CD4-positive, alpha-beta T cell treated with Interleukin-15 for 4 hours (primary cell): ENCODE results near the gene CMTM8.
A peak's percentile ranks its signal among the peaks of the same experiment; 100 is the strongest.
"Not testable (repeated sequence)": the region's sequence is repeated elsewhere in the genome, so short reads cannot be mapped to it uniquely, and the experiment has no call there.

Experiments used
- DNase-seq: peaks from one replicate; pipeline ENCODE4 v3.0.0-alpha.2; 2020; ENCODE audit warnings: low spot score

CMTM8 gene

DNA sequence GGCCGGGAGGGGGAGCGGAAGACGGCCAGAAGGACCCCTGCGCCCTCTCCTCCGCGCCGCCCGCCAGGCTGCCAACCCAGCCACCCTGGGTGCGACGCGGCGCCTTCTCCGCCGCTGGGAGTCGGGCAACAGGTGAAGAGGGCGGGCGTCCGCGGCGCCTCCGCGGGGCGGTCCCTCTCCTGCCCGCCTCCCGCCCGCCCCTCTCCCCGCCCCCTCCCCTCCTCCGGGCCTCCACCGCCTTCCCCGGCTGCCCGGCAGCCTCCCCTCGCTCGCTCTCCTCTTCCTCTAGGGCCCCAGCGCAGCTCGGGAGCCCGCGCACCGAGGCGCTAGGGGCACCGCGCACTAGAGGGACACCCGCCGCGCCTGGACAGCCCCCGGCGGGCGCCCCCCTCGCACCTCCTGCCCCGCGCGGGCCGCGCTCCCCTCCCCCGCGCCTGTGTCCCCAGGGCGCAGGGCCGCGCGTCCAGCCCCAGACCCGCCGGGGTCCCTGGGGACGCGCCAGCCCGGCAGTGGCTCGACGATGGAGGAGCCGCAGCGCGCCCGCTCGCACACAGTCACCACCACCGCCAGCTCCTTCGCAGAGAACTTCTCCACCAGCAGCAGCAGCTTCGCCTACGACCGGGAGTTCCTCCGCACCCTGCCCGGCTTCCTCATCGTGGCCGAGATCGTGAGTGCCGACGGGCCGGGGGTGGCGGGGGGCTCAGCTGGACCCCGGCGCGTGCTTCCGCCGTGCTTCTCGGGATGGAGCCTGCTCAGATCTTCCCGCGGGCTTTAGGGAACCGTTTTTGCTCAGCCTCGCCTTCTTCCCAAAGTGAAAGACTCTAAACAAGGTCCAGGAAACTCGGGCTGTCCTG lies at the start of gene CMTM8:
Gene CMTM8 (plus strand): TSS at position 228 of the 854 bp plus-strand sequence. CDS start 293 bp downstream, at position 521.
- peak; percentile 63 for DNase-seq

GRCh38 chr3:32189693-32190092 lies 48.8 kb upstream of the CMTM8 start:
- DNase-seq, result no peak

- not testable (repeated sequence) for DNase-seq
Observed at GRCh38 chr3:32190556-32190955, 47.9 kb upstream of the CMTM8 start.

DNA sequence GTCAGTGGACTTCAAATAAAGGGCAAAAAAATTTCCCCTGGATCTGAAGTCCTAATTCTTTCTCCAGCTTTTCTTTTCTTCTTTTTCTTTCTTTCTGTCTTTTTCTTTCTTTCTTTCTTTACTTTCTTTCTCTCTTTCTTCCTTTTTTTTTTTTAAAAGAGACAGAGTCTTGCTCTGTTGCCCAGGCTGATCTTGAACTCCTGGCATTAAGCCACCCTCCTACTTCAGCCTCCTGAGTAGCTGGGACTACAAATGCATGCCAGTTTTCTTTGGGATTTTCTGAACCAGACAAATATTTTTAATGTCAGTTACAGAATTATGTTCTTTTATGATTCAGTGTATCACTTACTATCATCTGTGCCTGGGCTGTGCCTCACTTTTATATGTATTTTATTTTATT lies 45.4 kb upstream of the CMTM8 start:
- DNase-seq, result no peak

- no peak for DNase-seq
Observed at GRCh38 chr3:32194653-32195052, 43.8 kb upstream of the CMTM8 start.

GRCh38 chr3:32195995-32196540 lies 42.4 kb upstream of the CMTM8 start:
- no peak for DNase-seq

- DNase-seq, result no peak
Observed at GRCh38 chr3:32197991-32198390, 40.5 kb upstream of the CMTM8 start.

- DNase-seq, result no peak
Observed at GRCh38 chr3:32198714-32199113, 39.8 kb upstream of the CMTM8 start.

- DNase-seq, result no peak
Observed at GRCh38 chr3:32200490-32200889, 38.0 kb upstream of the CMTM8 start.

DNA sequence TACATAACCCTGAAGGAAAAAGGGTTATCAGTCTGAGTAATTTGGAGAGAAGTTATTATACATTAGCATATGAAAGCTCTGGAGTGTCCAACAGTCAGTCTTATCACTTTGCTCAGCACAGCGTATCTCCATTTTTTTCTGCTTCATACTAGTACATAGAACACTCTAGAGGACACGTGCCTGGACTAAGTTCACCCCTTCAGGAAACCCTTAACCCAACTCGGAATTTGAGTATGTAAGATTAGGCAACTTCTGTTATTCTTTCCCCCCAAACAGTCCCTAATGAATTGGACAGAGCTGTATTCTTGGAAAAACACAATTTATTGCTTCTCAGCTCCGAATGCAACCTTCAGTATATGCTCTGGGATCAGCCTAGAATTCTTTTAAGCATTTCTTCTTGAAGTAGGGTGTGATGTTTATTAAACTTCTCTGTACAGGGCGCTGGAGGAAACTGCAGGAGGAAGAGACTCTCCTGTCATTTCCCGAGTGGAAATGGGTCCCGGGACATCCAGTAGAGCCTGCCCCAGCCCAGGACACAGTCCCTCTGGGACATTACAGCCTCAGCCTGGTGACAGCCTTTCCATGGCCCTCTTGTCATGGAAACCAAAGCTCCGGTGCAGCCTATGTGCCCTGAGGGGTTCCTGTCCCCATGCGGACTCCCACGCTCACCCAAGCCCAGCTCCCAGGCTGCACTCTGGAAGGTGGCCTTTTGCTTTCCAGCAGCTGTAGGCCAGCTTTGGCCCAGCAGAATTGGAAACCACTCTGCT lies 37.3 kb upstream of the CMTM8 start:
- no peak for DNase-seq

DNA sequence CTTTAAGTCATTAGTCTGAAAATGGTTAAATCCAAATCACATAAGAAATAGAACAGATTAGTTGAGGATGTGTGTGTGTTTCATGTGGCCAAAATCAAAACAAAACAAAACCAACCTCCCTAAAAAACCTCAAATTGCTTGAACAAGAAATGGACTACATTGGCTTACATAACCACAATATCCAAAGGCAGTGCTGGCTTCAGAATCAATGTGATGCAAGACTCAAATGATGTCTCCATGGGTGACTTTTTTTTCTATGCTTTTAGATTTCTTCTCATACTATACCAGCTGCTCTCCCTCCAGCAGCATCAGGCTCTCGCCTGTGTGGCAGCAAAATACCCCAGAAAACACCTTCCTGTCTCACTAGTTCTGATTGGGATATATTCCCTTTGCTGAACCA lies 36.0 kb upstream of the CMTM8 start:
- DNase-seq, result no peak

DNA sequence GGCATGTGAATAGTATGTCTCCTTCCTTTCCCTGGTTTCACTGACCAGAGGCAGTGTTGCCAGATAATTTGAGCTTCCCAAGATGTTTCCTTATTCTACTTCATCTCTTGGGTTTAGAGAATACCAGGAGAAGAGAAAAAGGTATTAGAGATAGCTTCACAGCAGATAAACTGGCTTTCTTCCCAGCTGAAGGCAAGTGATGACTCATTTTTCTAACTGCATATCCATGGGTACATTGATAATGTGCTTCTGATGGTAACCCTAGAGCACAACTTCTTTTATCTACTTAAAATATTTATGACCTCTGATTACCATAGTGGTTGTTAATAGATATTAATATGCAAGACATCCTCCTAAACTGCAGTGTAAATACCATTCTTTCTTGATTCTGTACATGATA lies 34.6 kb upstream of the CMTM8 start:
- DNase-seq, result no peak

DNA sequence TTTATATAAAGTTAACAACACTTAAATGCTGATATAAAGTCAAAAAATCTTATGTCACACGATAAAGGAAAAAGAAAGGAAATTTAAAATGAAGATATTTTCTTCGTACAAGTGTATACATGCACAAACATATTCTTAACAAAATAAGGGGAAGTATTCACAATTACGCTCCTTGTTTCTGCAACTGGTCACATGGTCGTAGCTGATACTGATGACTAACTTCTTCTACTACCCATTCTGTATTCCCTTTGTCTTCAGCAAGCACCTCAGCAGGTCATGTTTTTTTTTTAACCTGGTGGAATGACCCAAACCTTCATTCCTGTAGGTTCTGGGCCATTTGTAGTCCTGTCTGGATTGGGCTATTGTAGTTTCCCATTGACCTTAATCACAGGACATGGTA lies 30.0 kb upstream of the CMTM8 start:
- DNase-seq, result no peak

- no peak for DNase-seq
Observed at GRCh38 chr3:32215185-32215584, 23.3 kb upstream of the CMTM8 start.

GRCh38 chr3:32216172-32216783 lies 22.2 kb upstream of the CMTM8 start:
- no peak for DNase-seq

- DNase-seq, result no peak
Observed at GRCh38 chr3:32217339-32217738, 21.1 kb upstream of the CMTM8 start.

GRCh38 chr3:32219537-32219936 lies 18.9 kb upstream of the CMTM8 start:
- DNase-seq, result no peak

DNA sequence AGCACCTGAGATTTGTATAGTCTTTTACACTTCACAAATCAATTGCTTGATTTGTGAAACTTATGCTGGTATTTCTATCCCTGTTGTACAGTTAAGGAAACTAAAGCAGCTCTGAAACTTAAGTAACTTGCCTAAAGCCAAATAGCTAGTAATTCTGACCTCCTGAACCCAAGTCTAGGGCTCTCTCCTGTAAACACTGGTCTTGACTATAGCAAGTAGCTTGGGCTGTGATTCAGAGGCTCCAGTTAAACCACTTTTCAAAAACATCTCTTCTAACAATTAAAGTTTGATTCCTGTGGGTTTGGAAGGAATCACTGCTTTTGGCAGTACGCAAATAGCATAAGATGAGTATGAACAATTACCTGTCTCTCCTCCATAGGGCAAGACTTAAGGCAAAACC lies 18.5 kb upstream of the CMTM8 start:
- no peak for DNase-seq

- no peak for DNase-seq
Observed at GRCh38 chr3:32222950-32223349, 15.5 kb upstream of the CMTM8 start.

DNA sequence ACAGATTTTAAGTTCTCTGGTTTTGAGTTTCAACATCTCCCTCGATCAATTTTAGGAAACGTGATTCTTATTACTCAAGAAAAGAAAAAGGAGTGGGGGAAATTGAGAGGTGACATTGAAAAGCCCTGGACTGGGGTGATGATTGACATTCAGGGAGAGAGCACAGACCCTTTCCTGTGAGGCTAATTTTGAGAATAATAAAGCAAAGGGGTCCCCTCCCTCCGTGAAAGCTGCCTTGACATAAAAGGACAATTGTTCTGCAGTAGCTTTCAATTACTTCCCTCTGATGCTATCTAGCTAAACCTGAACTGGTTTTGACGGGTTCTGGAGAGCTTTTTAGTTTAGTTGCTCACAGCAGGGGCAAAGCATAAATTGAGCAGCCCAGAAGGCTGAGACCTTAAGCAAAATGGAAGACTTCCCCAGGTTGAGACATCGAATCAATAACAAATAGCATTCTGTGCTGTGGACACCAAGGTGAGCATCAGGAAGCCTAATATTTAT lies 14.4 kb upstream of the CMTM8 start:
- DNase-seq, result no peak

GRCh38 chr3:32226875-32227500 lies 11.5 kb upstream of the CMTM8 start:
- DNase-seq, result no peak

GRCh38 chr3:32228743-32229142 lies 9.7 kb upstream of the CMTM8 start:
- DNase-seq, result not testable (repeated sequence)
